ENCODE results near the gene PCK1. TPM values are rescaled to one million over a fixed set of nuclear protein-coding genes. Genes with fewer than 3 reads are reported as not detected.

PCK1 gene
- total and polyA plus RNA-seq, 2 of the 13 experiments (the other 11 are each of a cell fraction or from before 2014, with no cell fraction given), result 6.5 to 12.6 TPM

DNA sequence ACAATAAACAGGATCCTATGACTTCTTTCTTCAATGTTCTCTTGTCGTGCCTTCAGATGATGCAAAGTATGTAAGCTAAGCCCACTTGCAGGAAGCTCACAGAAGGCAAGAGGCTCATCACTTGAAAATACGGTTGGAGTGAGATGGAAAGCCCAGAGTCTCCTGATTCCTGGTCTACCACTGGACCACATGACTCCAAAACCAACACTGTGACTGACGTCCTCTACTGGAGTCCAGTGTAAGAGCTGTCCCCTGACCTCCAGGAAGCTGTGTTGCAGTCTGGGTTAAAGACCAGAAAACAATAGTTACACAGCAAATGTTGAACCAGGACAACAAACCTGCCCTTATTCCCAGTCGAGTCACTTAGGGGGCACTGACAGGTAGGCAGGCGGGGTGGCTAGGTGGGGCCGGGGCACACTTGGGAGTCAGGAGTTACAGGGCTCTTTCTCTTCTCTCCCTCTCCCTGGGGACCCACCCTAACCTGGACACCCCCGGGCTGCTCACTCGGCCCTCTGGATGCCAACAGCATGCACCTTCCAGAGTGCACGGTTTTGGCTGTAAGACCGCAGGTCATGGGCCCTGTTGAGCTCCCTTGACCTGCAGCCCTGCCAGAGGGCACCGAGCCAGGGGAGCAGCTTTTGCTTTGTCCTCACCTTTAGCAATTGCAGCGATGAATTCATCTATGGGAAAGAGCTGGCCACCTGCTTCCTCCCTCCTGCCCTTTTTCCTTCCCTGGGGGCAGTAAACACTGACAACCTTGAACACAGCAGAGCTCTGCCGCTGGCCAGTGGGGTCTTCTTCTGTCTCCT lies 7.4 kb downstream of the PCK1 start (continued):
- TF ChIP-seq ZSCAN31 (CRISPR knock-in tag; IDR thresholded peaks at IDR 0.05; ENCODE audit: low read depth) (peak; percentile 68), ZNF619 (CRISPR knock-in tag; IDR thresholded peaks at IDR 0.05) (no peak), TEAD3 (CRISPR knock-in tag; optimal IDR thresholded peaks at IDR 0.05; ENCODE audit: borderline replicate concordance) (no peak), ZNF572 (CRISPR knock-in tag; IDR thresholded peaks at IDR 0.05) (0 out of 2 replicates have a peak, but pooled peaks have one; percentile 53), ZNF224 (CRISPR knock-in tag; IDR thresholded peaks at IDR 0.05) (no peak), FOXK1 (CRISPR knock-in tag; IDR thresholded peaks at IDR 0.05; ENCODE audit: borderline replicate concordance, low read depth) (0 out of 2 replicates have a peak, but pooled peaks have one; percentile 32), FOXA3 (CRISPR knock-in tag; IDR thresholded peaks at IDR 0.05) (peak; percentile 62), KLF12 (CRISPR knock-in tag; IDR thresholded peaks at IDR 0.05; ENCODE audit: borderline replicate concordance) (peak; percentile 83; the same call in 1 of the 2 replicates), HDAC6 (IDR thresholded peaks at IDR 0.05; ENCODE audit: low read depth, low read length) (no peak), MXI1 (IDR thresholded peaks at IDR 0.05; ENCODE audit: borderline replicate concordance, low read depth, low read length) (peak; percentile 53; the same call in 1 of the 3 replicates), ERF (CRISPR knock-in tag; IDR thresholded peaks at IDR 0.05) (0 out of 2 replicates have a peak, but pooled peaks have one; percentile 38), GABPB1 (CRISPR knock-in tag; IDR thresholded peaks at IDR 0.05) (0 out of 2 replicates have a peak, but pooled peaks have one; percentile 9), ZNF501 (CRISPR knock-in tag; IDR thresholded peaks at IDR 0.05) (peak; percentile 76), FOXO1 (CRISPR knock-in tag; IDR thresholded peaks at IDR 0.05) (peak; percentile 70; the same call in 1 of the 2 replicates), EHMT2 (IDR thresholded peaks at IDR 0.05; ENCODE audit: borderline replicate concordance, low read depth, low read length) (peak; percentile 60; the same call in 1 of the 2 replicates), GABPA (IDR thresholded peaks at IDR 0.05; ENCODE audit: low read depth, low read length) (no peak), GABPA (CRISPR knock-in tag; IDR thresholded peaks at IDR 0.05; ENCODE audit: low read depth) (peak; percentile 7; the same call in 1 of the 2 replicates), ZNF670 (CRISPR knock-in tag; IDR thresholded peaks at IDR 0.05; ENCODE audit: borderline replicate concordance) (peak; percentile 38; the same call in 1 of the 2 replicates), ZNF850 (CRISPR knock-in tag; conservative IDR thresholded peaks at IDR 0.05) (0 out of 2 replicates have a peak, but pooled peaks have one; percentile 28), ZNF225 (CRISPR knock-in tag; IDR thresholded peaks at IDR 0.05) (no peak)
- TF ChIP-seq, protein P1, sequence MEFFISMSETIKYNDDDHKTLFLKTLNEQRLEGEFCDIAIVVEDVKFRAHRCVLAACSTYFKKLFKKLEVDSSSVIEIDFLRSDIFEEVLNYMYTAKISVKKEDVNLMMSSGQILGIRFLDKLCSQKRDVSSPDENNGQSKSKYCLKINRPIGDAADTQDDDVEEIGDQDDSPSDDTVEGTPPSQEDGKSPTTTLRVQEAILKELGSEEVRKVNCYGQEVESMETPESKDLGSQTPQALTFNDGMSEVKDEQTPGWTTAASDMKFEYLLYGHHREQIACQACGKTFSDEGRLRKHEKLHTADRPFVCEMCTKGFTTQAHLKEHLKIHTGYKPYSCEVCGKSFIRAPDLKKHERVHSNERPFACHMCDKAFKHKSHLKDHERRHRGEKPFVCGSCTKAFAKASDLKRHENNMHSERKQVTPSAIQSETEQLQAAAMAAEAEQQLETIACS (CRISPR knock-in tag; IDR thresholded peaks at IDR 0.05), result no peak
- TF ChIP-seq, protein P2, sequence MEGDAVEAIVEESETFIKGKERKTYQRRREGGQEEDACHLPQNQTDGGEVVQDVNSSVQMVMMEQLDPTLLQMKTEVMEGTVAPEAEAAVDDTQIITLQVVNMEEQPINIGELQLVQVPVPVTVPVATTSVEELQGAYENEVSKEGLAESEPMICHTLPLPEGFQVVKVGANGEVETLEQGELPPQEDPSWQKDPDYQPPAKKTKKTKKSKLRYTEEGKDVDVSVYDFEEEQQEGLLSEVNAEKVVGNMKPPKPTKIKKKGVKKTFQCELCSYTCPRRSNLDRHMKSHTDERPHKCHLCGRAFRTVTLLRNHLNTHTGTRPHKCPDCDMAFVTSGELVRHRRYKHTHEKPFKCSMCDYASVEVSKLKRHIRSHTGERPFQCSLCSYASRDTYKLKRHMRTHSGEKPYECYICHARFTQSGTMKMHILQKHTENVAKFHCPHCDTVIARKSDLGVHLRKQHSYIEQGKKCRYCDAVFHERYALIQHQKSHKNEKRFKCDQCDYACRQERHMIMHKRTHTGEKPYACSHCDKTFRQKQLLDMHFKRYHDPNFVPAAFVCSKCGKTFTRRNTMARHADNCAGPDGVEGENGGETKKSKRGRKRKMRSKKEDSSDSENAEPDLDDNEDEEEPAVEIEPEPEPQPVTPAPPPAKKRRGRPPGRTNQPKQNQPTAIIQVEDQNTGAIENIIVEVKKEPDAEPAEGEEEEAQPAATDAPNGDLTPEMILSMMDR (CRISPR knock-in tag; IDR thresholded peaks at IDR 0.05), result peak; percentile 68
- TF ChIP-seq, protein P3, sequence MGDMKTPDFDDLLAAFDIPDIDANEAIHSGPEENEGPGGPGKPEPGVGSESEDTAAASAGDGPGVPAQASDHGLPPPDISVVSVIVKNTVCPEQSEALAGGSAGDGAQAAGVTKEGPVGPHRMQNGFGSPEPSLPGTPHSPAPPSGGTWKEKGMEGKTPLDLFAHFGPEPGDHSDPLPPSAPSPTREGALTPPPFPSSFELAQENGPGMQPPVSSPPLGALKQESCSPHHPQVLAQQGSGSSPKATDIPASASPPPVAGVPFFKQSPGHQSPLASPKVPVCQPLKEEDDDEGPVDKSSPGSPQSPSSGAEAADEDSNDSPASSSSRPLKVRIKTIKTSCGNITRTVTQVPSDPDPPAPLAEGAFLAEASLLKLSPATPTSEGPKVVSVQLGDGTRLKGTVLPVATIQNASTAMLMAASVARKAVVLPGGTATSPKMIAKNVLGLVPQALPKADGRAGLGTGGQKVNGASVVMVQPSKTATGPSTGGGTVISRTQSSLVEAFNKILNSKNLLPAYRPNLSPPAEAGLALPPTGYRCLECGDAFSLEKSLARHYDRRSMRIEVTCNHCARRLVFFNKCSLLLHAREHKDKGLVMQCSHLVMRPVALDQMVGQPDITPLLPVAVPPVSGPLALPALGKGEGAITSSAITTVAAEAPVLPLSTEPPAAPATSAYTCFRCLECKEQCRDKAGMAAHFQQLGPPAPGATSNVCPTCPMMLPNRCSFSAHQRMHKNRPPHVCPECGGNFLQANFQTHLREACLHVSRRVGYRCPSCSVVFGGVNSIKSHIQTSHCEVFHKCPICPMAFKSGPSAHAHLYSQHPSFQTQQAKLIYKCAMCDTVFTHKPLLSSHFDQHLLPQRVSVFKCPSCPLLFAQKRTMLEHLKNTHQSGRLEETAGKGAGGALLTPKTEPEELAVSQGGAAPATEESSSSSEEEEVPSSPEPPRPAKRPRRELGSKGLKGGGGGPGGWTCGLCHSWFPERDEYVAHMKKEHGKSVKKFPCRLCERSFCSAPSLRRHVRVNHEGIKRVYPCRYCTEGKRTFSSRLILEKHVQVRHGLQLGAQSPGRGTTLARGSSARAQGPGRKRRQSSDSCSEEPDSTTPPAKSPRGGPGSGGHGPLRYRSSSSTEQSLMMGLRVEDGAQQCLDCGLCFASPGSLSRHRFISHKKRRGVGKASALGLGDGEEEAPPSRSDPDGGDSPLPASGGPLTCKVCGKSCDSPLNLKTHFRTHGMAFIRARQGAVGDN (CRISPR knock-in tag; IDR thresholded peaks at IDR 0.05), result peak; percentile 76
